Prostate gland (tissue), 2 donors: ENCODE data around the gene CANX.

ENCODE experiments used
- POLR2A ChIP-seq: fragments of 450-650 bp; IDR thresholded peaks from one replicate; pipeline ENCODE4 v1.6.1; 2016; ENCODE audit warnings: antibody characterized with exemption, mild to moderate bottlenecking
- POLR2AphosphoS5 ChIP-seq: sonication (generic); formaldehyde crosslinking; IDR thresholded peaks from one replicate; pipeline ENCODE4 v1.6.1; 2017; ENCODE audit warnings: antibody characterized with exemption
- TF ChIP-seq, protein P1 (sequence below), 4 experiments: fragments of 200-600 bp in 2 of 4; fragments of 450-650 bp in 2 of 4; sonication (generic) in 2 of 4; IDR thresholded peaks; 1 replicate in 3 of 4; 2 replicates in 1 of 4; pipeline ENCODE4 v1.5.1; 2016 to 2019; ENCODE audit warnings: antibody characterized with exemption in 4 of 4, mild to moderate bottlenecking in 2 of 4, moderate library complexity in 2 of 4

GRCh38 chr5:179759581-179760551 is 61.1 kb downstream of the CANX start:
- TF ChIP-seq, protein P1, sequence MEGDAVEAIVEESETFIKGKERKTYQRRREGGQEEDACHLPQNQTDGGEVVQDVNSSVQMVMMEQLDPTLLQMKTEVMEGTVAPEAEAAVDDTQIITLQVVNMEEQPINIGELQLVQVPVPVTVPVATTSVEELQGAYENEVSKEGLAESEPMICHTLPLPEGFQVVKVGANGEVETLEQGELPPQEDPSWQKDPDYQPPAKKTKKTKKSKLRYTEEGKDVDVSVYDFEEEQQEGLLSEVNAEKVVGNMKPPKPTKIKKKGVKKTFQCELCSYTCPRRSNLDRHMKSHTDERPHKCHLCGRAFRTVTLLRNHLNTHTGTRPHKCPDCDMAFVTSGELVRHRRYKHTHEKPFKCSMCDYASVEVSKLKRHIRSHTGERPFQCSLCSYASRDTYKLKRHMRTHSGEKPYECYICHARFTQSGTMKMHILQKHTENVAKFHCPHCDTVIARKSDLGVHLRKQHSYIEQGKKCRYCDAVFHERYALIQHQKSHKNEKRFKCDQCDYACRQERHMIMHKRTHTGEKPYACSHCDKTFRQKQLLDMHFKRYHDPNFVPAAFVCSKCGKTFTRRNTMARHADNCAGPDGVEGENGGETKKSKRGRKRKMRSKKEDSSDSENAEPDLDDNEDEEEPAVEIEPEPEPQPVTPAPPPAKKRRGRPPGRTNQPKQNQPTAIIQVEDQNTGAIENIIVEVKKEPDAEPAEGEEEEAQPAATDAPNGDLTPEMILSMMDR (IDR thresholded peaks at IDR 0.05), result no peak
- no peak for TF ChIP-seq POLR2A
- TF ChIP-seq POLR2AphosphoS5, result no peak
